Measurements from ENCODE around the gene RILP.

The RILP gene

DNA sequence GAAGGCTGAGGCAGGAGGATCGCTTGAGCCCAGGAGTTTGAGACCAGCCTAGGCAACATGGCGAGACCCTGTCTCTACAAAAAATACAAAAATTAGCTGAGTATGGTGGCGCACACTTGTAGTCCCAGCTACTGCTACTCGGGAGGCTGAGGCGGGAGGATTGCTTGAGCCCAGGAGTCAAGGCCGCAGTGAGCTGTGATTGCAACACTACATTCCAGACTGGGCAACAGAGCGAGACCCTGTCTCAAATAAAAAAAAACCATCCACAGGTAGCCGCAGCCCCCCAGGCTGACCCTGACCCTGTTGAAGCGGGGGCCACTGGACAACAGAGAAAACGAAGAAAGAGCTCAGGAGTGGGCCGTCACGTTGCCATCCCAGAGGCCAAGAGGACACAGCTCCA lies 25.0 kb downstream of the RILP start:
- H3K4me3 ChIP-seq (ENCODE audit: low read depth, low read length), result no peak overlapping the region

DNA sequence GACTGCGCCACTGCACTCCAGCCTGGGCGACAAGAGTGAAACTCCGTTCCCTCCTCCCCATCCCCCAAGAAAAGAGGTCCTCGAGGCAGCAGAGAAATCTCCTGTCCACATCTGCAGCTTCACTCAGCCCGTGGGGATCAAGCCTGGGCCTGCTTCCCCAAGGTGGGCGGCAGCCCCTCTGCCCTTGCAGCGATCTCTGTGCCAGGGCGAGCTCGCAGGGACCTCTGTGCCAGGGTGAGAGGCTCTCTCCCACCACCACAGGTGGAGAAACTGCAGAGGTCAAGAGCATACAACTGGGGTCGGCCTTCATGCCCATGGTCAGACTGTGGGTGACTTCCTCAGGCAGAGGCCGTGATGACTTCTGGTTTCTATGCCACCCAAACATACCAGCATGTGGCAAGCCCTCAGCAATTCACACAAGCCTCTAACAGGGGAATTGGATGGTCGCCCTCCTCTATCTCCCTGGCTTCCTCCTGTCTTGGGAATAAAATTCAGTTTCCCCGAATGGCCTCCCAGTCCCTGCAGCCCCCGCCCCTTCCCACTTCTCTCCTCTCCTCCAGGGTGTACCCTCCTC lies 26.5 kb downstream of the RILP start:
- Histone ChIP-seq H3K36me3 (ENCODE audit: control insufficient read depth, insufficient read depth, low read length) (no peaks in the 10 kb centered on the region), H3K27me3 (ENCODE audit: control insufficient read depth, insufficient read depth, low read length) (peaks cover 2% of the 10 kb centered on the region), H3K9ac (ENCODE audit: low read depth, low read length) (no peak overlapping the region), H3K9me3 (ENCODE audit: control insufficient read depth, insufficient read depth, low read length) (no peaks in the 10 kb centered on the region), H3K4me3 (ENCODE audit: low read depth, low read length) (no peak overlapping the region), H3K4me1 (ENCODE audit: control insufficient read depth, insufficient read depth, low read length) (no peaks in the 10 kb centered on the region)

More for the DNA sequence above, 25.0 kb downstream of the RILP start:
- Histone ChIP-seq H3K9me3 (ENCODE audit: control insufficient read depth, insufficient read depth, low read length) (no peaks in the 10 kb centered on the region), H3K27me3 (ENCODE audit: control insufficient read depth, insufficient read depth, low read length) (peaks cover 2% of the 10 kb centered on the region), H3K4me1 (ENCODE audit: control insufficient read depth, insufficient read depth, low read length) (no peaks in the 10 kb centered on the region), H3K9ac (ENCODE audit: low read depth, low read length) (no peak overlapping the region), H3K36me3 (ENCODE audit: control insufficient read depth, insufficient read depth, low read length) (no peaks in the 10 kb centered on the region)

DNA sequence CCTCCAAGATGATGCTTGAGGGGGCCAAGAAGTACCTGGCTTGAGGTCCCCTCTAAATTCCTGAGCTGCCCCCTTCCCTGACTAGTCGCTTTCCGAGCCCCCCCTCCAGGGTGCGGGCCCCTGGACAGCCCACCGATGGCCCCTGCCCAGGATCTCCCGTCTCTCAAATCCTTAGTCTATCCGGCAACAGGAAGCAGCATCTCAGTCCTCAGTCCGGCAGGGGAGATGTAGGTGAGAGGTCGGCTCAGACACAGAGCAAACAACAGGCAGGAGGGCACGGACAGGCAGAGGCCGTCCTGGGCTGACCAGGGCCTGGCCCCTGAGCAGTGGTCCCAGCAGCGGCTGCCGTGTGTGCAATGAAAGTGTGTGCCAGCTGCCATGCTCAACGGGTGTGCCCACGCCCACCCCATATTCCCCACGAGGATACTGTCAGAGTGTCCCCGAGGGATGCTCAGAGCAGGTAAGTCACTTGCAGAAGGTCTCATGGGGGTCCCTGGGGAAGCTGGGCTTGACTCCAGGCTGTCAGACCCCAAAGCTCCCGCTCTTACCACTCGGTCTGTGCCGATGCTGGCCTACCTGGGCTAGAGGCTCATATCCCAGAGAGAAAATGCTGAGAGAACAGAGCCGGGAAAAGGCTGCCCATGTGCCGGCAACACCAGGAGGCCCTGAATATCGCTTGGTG lies 28.3 kb downstream of the RILP start:
- Histone ChIP-seq H3K27me3 (ENCODE audit: control insufficient read depth, insufficient read depth, low read length) (no peaks in the 10 kb centered on the region), H3K4me3 (ENCODE audit: low read depth, low read length) (no peak overlapping the region), H3K36me3 (ENCODE audit: control insufficient read depth, insufficient read depth, low read length) (no peaks in the 10 kb centered on the region), H3K4me1 (ENCODE audit: control insufficient read depth, insufficient read depth, low read length) (no peaks in the 10 kb centered on the region), H3K9ac (ENCODE audit: low read depth, low read length) (no peak overlapping the region), H3K9me3 (ENCODE audit: control insufficient read depth, insufficient read depth, low read length) (no peaks in the 10 kb centered on the region)

DNA sequence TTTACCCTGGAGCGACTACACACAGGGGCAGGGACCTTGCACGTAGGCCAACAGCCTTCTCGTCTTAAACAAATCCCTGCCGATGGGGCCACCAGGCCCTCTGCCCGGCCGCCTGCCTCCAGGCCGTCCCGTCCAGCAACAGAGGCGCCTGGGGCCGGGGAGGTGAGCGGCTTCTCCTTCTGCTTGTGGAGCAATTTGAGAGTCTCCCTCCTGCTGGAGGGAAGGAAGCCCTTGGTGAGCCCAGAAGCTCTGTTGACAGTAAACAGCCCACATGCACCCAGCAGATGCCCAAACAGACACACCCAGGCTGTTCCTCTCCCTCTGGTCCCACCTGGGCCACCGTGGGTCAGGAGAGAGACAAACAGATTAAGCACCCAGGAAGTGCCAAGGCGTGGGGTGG lies 29.2 kb downstream of the RILP start:
- Histone ChIP-seq H3K36me3 (ENCODE audit: control insufficient read depth, insufficient read depth, low read length) (no peaks in the 10 kb centered on the region), H3K27me3 (ENCODE audit: control insufficient read depth, insufficient read depth, low read length) (no peaks in the 10 kb centered on the region), H3K9me3 (ENCODE audit: control insufficient read depth, insufficient read depth, low read length) (no peaks in the 10 kb centered on the region), H3K4me3 (ENCODE audit: low read depth, low read length) (no peak overlapping the region), H3K4me1 (ENCODE audit: control insufficient read depth, insufficient read depth, low read length) (no peaks in the 10 kb centered on the region), H3K9ac (ENCODE audit: low read depth, low read length) (no peak overlapping the region)

DNA sequence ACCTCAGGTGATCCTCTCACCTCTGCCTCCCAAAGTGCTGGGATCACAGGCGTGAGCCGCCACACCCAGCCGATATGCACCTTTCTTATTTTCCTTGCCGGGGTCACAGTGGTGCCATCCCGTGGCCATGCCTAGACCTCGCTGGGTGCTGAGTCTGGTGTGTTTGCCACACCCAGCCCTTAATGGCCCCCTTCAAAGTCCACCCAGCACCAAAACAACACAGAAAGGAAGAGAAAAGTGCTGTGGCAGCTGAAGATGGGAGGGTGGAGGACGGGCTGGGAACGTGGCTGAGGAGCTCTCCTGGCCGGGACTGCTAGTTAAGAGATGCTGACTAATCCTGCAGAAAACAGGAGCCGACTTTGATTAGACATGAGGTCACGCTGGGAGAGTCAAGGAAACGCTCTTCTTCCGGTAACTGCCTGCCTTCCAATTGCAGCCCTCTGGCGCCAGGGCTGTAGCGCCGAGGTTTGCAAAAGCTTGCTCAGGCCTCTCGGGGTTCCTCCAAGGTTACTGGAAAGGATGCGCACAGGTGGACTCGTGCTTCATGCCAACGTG lies 32.0 kb downstream of the RILP start:
- Histone ChIP-seq H3K4me3 (ENCODE audit: low read depth, low read length) (no peak overlapping the region), H3K9ac (ENCODE audit: low read depth, low read length) (no peak overlapping the region), H3K27me3 (ENCODE audit: control insufficient read depth, insufficient read depth, low read length) (no peaks in the 10 kb centered on the region), H3K36me3 (ENCODE audit: control insufficient read depth, insufficient read depth, low read length) (no peaks in the 10 kb centered on the region), H3K4me1 (ENCODE audit: control insufficient read depth, insufficient read depth, low read length) (no peaks in the 10 kb centered on the region), H3K9me3 (ENCODE audit: control insufficient read depth, insufficient read depth, low read length) (no peaks in the 10 kb centered on the region)

DNA sequence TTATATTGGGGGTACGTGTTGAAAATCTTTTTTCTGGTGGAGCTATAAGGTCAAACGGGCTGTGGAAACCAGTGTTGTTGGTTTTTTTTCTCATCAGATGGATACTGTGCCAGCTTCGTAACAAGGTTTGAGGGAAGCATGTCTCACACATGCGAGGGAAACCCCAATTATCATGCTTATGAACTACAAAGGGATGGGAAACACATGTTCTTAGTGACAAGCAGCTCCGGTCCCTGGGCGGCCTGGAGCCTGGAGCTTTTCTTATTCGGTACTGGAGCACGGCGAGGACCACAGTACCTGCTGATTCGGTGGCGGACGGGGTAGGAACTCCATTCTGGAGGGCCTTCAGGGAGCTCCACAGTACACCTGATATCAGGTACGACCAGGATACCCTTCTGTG lies 33.6 kb downstream of the RILP start:
- Histone ChIP-seq H3K4me3 (ENCODE audit: low read depth, low read length) (no peak overlapping the region), H3K36me3 (ENCODE audit: control insufficient read depth, insufficient read depth, low read length) (no peaks in the 10 kb centered on the region), H3K9me3 (ENCODE audit: control insufficient read depth, insufficient read depth, low read length) (no peaks in the 10 kb centered on the region), H3K9ac (ENCODE audit: low read depth, low read length) (no peak overlapping the region), H3K27me3 (ENCODE audit: control insufficient read depth, insufficient read depth, low read length) (no peaks in the 10 kb centered on the region), H3K4me1 (ENCODE audit: control insufficient read depth, insufficient read depth, low read length) (no peaks in the 10 kb centered on the region)

DNA sequence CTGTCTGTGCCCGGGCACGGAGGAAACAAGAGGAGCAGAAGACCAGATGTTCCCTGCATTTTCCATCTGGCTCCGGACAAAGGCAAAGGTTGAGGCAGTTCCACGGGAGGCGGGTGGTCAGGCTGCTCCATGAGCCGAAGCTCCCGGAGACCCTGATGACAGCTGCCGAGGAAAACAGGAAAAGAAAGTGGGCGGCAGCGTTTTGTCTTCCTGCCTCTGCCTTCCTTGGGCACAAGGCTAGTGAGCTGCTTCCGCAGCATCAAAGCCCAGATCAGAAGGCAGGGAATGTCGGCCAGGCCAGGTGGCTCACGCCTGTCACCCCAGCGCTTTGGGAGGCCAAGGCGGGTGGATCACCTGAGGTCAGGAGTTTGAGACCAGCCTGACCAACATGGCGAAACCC lies 37.3 kb downstream of the RILP start:
- no peaks in the 10 kb centered on the region for H3K27me3 ChIP-seq (ENCODE audit: control insufficient read depth, insufficient read depth, low read length)
- H3K4me3 ChIP-seq (ENCODE audit: low read depth, low read length), result no peak overlapping the region
- no peaks in the 10 kb centered on the region for H3K9me3 ChIP-seq (ENCODE audit: control insufficient read depth, insufficient read depth, low read length)
- no peaks in the 10 kb centered on the region for H3K36me3 ChIP-seq (ENCODE audit: control insufficient read depth, insufficient read depth, low read length)
- H3K4me1 ChIP-seq (ENCODE audit: control insufficient read depth, insufficient read depth, low read length), result no peaks in the 10 kb centered on the region
- H3K9ac ChIP-seq (ENCODE audit: low read depth, low read length), result no peak overlapping the region

DNA sequence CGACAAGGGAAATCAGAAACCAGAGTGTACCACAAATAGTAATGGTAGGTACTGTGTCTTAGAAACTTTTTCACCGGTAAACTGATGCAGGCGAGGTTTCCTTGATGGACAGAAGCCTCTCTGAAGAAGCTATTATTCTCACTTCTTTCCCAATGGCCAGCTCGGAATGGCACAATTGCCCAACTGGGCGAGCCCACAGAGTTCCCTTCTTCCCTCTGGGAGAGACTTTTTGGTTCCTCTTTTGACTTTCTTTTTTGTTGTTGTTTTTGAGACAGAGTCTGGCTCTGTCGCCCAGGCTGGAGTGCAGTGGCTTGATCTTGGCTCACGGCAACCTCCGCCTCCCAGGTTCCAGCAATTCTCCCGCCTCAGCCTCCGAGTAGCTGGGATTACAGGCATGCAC lies 38.0 kb downstream of the RILP start:
- no peak overlapping the region for H3K4me3 ChIP-seq (ENCODE audit: low read depth, low read length)
- H3K4me1 ChIP-seq (ENCODE audit: control insufficient read depth, insufficient read depth, low read length), result no peaks in the 10 kb centered on the region
- H3K27me3 ChIP-seq (ENCODE audit: control insufficient read depth, insufficient read depth, low read length), result no peaks in the 10 kb centered on the region
- H3K9me3 ChIP-seq (ENCODE audit: control insufficient read depth, insufficient read depth, low read length), result no peaks in the 10 kb centered on the region
- H3K36me3 ChIP-seq (ENCODE audit: control insufficient read depth, insufficient read depth, low read length), result no peaks in the 10 kb centered on the region
- no peak overlapping the region for H3K9ac ChIP-seq (ENCODE audit: low read depth, low read length)

DNA sequence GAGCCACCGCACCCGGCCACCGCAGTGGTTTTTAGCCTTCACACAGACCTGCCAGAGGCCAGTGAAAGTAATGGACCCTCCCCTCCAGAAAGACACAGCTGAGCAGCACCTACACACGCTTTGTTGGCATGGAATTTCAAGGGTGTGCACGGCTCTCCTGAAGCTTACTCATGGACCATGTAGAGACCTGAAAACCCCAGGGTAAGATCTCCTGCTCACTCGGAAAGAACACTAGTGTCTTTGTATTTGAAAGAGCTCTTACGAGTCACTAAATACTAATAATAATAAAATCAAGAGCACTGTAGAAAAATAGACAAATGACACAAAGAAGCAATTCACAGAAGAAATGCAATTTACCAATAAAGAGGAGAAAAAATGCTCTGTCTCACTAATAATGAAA lies 41.0 kb downstream of the RILP start:
- no peaks in the 10 kb centered on the region for H3K27me3 ChIP-seq (ENCODE audit: control insufficient read depth, insufficient read depth, low read length)
- no peak overlapping the region for H3K9ac ChIP-seq (ENCODE audit: low read depth, low read length)
- no peaks in the 10 kb centered on the region for H3K36me3 ChIP-seq (ENCODE audit: control insufficient read depth, insufficient read depth, low read length)
- H3K4me1 ChIP-seq (ENCODE audit: control insufficient read depth, insufficient read depth, low read length), result no peaks in the 10 kb centered on the region
- H3K4me3 ChIP-seq (ENCODE audit: low read depth, low read length), result no peak overlapping the region
- no peaks in the 10 kb centered on the region for H3K9me3 ChIP-seq (ENCODE audit: control insufficient read depth, insufficient read depth, low read length)

DNA sequence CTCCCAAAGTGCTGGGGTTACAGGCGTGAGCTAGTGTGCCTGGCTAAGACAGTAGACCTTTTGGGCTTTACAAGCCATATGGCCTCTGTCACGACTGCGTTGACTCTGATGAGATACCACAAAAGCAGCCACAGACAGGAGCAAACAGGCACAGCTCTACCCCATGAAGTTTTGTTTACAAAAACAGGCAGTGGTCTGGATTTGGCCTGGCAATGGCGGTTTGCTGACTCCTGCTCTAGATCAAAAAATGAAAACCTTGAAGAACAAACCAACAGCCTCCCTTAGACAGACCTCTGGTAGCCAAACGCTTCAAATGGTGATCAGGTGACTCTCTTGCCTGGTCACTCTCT lies 41.7 kb downstream of the RILP start:
- H3K4me1 ChIP-seq (ENCODE audit: control insufficient read depth, insufficient read depth, low read length), result no peaks in the 10 kb centered on the region
- H3K27me3 ChIP-seq (ENCODE audit: control insufficient read depth, insufficient read depth, low read length), result no peaks in the 10 kb centered on the region
- H3K9ac ChIP-seq (ENCODE audit: low read depth, low read length), result no peak overlapping the region
- H3K4me3 ChIP-seq (ENCODE audit: low read depth, low read length), result no peak overlapping the region
- no peaks in the 10 kb centered on the region for H3K36me3 ChIP-seq (ENCODE audit: control insufficient read depth, insufficient read depth, low read length)
- no peaks in the 10 kb centered on the region for H3K9me3 ChIP-seq (ENCODE audit: control insufficient read depth, insufficient read depth, low read length)

DNA sequence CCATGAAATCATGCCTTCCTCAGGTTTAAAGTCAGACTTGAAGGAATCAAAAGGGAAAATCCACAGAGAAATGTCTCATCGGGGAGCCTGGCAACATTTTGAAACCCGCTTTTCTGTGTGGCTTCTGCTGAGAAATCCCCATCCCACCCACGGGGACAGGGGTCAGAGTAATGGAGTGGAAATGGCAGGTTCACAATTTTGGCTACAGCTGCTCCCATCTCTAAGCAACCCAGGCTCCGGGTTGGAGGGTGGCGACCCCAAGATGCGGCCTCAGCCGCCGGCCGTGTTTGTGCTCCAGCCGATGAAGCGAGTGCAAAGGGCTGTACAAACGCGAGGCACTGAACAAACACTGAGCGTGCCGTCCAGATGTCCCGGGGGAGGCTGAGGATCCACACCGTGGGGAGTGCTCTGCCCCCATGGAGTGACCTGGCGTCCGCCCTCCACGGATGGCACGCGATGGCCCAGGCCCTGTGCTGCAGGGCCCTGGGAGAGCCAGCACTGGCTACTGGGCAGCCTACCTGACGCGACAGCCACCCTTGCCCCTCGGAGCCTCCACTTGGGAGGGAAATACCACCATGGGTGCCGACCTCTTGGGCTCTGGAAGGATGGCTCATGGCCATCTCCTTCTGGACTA lies 43.2 kb downstream of the RILP start:
- H3K9ac ChIP-seq (ENCODE audit: low read depth, low read length), result no peak overlapping the region
- H3K36me3 ChIP-seq (ENCODE audit: control insufficient read depth, insufficient read depth, low read length), result no peaks in the 10 kb centered on the region
- no peak overlapping the region for H3K4me3 ChIP-seq (ENCODE audit: low read depth, low read length)

More for the DNA sequence above, 43.2 kb downstream of the RILP start:
- Histone ChIP-seq H3K27me3 (ENCODE audit: control insufficient read depth, insufficient read depth, low read length) (no peaks in the 10 kb centered on the region), H3K9me3 (ENCODE audit: control insufficient read depth, insufficient read depth, low read length) (no peaks in the 10 kb centered on the region), H3K4me1 (ENCODE audit: control insufficient read depth, insufficient read depth, low read length) (no peaks in the 10 kb centered on the region)
